Type B pancreatic cell (in vitro differentiated cells): ENCODE measurements around the gene PLIN4. TPM values are rescaled to one million over a fixed set of nuclear protein-coding genes. Genes with fewer than 3 reads are reported as not detected.

ENCODE experiments used
- DNase-seq: peaks from one replicate; pipeline ENCODE4 v3.0.0; 2021; ENCODE audit warnings: mixed read lengths; ENCODE audit not compliant: unreplicated experiment; ENCODE audit errors: extremely low spot score
- H3K27ac Mint-ChIP-seq: 2 replicates; pipeline ENCODE4 v1.8.0; 2021; ENCODE audit warnings: mild to moderate bottlenecking, mixed read lengths
- H3K27me3 Mint-ChIP-seq: 2 replicates; pipeline ENCODE4 v1.8.0; 2021; ENCODE audit warnings: mixed read lengths
- H3K36me3 Mint-ChIP-seq: 2 replicates; pipeline ENCODE4 v1.8.0; 2021; ENCODE audit warnings: mixed read lengths
- H3K4me1 Mint-ChIP-seq: one replicate; pipeline ENCODE4 v1.8.0; 2021; ENCODE audit warnings: mixed read lengths; ENCODE audit not compliant: unreplicated experiment
- H3K4me3 Mint-ChIP-seq: 2 replicates; pipeline ENCODE4 v1.8.0; 2021; ENCODE audit warnings: mild to moderate bottlenecking, mixed read lengths
- H3K9me3 Mint-ChIP-seq: 2 replicates; pipeline ENCODE4 v1.8.0; 2021; ENCODE audit warnings: mixed read lengths
- total RNA-seq: library from RNA; stranded (reverse); gene quantifications from 2 replicates; pipeline ENCODE4 v1.2.1, GENCODE V29; 2021; ENCODE audit warnings: low replicate concordance
- TF ChIP-seq, protein P1 (sequence below): fragments of 200-600 bp; sonication (generic); conservative IDR thresholded peaks from 2 replicates; pipeline ENCODE4 v1.5.0; 2021; ENCODE audit warnings: antibody characterized with exemption, mild to moderate bottlenecking

PLIN4 gene
- total RNA-seq, 1 donor from 2014 or later, result 0.48 TPM

DNA sequence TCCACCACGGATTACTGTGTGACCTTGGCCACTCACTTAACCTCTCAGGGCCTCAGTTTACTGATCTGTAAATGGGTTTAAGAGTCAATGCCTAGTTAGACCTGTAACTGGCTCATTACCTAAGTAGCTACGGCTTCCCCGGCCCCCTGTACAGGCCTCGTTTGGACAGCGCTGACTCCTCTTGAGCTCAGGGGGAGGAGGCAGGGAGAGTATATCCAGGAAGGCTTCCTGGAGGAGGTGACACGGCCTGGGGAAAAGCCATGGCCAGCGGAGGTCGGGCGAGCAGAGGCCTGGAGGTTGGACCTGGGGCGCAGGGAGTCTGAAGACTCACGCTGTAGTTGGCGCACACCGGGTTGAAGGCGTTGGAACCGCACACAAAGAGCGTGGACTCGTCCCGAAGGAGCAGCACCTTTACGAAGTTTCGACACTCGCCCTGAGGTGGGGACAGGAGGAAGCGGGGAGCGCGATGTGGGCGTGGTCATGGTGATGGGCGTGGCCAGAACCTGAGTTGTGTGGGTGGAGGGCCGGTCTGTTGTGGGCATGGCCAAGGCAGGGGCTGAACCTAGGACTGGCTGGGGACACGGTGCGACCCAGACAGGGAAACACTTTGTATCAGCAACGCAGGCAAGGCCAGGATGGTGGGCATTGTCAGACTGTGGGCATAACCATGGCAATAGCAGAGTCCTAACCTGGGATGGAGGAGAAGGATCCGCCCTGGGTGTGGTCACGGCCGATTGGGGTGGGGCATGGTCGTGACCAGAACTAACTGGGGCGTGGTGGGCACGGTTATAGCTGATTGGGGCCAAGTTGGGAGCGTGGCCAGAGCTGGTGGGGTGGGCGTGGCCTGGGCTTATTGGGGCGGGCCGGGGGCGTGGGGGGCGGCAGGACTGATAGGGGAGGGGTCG lies 37.6 kb upstream of the PLIN4 start:
- DNase-seq, result no peak
- H3K27me3 Mint-ChIP-seq, result no peaks in the 10 kb centered on the region
- no peaks in the 10 kb centered on the region for H3K4me1 Mint-ChIP-seq
- H3K27ac Mint-ChIP-seq, result no peak overlapping the region
- no peak overlapping the region for H3K4me3 Mint-ChIP-seq
- H3K9me3 Mint-ChIP-seq, result no peaks in the 10 kb centered on the region
- TF ChIP-seq, protein P1, sequence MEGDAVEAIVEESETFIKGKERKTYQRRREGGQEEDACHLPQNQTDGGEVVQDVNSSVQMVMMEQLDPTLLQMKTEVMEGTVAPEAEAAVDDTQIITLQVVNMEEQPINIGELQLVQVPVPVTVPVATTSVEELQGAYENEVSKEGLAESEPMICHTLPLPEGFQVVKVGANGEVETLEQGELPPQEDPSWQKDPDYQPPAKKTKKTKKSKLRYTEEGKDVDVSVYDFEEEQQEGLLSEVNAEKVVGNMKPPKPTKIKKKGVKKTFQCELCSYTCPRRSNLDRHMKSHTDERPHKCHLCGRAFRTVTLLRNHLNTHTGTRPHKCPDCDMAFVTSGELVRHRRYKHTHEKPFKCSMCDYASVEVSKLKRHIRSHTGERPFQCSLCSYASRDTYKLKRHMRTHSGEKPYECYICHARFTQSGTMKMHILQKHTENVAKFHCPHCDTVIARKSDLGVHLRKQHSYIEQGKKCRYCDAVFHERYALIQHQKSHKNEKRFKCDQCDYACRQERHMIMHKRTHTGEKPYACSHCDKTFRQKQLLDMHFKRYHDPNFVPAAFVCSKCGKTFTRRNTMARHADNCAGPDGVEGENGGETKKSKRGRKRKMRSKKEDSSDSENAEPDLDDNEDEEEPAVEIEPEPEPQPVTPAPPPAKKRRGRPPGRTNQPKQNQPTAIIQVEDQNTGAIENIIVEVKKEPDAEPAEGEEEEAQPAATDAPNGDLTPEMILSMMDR, result no peak
- H3K36me3 Mint-ChIP-seq, result no peaks in the 10 kb centered on the region

DNA sequence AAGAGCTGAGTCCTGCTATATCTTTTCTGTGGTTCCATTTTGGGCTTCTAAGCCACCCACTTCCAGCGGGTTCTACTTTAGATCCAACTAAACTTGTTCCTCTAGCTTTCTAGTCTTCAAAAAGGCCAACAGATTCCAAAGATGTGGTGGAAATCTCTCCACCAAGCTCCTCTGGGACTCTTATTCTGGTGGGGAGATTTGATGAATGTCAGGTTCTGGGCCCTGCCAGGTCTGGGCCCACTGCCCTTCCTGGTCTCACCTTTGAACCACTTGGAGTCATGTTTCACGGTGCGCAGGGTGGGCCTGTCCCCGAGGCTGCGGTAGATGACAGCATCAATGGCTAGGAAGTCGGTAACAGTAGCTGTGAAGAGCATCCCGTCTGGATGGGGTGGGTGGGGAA lies 36.4 kb upstream of the PLIN4 start:
- no peaks in the 10 kb centered on the region for H3K27me3 Mint-ChIP-seq
- no peaks in the 10 kb centered on the region for H3K36me3 Mint-ChIP-seq
- H3K27ac Mint-ChIP-seq, result no peak overlapping the region
- TF ChIP-seq, protein P1, result no peak
- no peak for DNase-seq
- no peak overlapping the region for H3K4me3 Mint-ChIP-seq
- no peaks in the 10 kb centered on the region for H3K9me3 Mint-ChIP-seq
- H3K4me1 Mint-ChIP-seq, result no peaks in the 10 kb centered on the region

DNA sequence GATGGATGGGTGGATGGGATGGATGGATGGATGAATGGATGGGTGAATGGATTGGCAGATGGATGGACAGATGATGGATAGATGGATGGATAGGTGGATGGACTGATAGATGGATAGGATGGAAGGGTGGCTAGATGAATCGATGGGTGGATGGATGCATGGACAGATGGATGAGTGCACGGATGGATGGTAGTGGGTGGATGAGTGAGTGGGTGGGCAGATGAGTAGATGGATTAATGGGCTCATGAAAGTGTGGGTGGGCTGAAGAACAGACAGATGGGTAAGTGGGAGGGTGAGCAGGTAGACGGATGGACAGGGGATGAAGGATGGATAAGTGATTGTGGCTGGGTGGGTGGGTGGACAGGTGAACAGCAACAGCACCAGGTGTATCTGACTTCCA lies 35.5 kb upstream of the PLIN4 start:
- TF ChIP-seq, protein P1, result no peak
- Mint-ChIP-seq H3K36me3 (no peaks in the 10 kb centered on the region), H3K4me1 (no peaks in the 10 kb centered on the region), H3K27me3 (no peaks in the 10 kb centered on the region), H3K9me3 (no peaks in the 10 kb centered on the region), H3K27ac (no peak overlapping the region), H3K4me3 (no peak overlapping the region)
- no peak for DNase-seq

DNA sequence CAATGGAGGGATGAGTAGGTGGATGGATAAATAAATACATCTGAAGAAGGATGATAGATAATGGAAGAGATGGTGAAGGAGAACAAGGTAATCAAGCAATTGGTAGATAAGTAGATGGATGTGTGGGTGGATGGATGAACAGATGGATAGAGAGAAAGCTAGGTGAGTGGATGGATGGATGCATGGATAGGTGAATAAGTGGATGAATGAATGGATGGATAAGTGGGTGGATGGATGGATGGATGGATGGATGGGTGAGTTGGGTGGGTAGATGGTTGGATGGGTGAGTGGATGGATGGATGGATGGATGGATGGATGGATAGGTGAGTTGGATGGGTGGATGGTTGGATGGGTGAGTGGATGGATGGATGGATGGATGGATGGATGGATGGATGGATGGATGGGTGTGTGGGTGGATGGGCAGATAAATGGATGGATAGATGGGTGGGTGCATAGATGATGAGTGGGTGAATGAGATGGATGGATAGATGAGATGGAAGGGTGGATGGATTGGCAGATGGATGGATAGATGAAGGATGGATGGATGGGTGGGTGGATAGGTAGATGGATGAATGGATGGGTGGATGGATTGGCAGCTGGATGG lies 34.9 kb upstream of the PLIN4 start:
- Mint-ChIP-seq H3K4me3 (no peak overlapping the region), H3K36me3 (no peaks in the 10 kb centered on the region), H3K27ac (no peak overlapping the region), H3K9me3 (no peaks in the 10 kb centered on the region), H3K27me3 (no peaks in the 10 kb centered on the region), H3K4me1 (no peaks in the 10 kb centered on the region)
- DNase-seq, result no peak
- TF ChIP-seq, protein P1, result no peak

DNA sequence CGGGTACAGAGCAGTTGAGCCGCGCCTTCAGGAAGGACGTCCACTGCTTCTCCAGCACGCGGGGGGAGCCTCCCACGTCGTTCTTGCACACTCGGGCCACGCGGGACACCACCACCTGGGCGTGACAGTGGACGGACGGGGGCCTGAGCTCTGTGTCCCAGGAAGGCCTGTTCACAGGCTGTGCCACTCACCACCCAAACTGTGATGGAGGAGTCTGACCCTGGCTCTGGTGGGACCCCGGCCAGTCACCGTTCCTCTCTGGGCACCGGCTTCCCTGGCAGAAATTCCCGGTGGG lies 34.2 kb upstream of the PLIN4 start:
- Mint-ChIP-seq H3K36me3 (no peaks in the 10 kb centered on the region), H3K4me1 (no peaks in the 10 kb centered on the region), H3K4me3 (no peak overlapping the region), H3K27me3 (no peaks in the 10 kb centered on the region), H3K27ac (no peak overlapping the region), H3K9me3 (no peaks in the 10 kb centered on the region)
- no peak for DNase-seq
- TF ChIP-seq, protein P1, result no peak
